Upper lobe of left lung (tissue), 6 donors: Measurements from ENCODE around the gene SUGP1. TPM values are rescaled to one million over a fixed set of nuclear protein-coding genes. Genes with fewer than 3 reads are reported as not detected.

Experiments
- ATAC-seq, 2 donors: fragments of 200-7000 bp; cut with Tn5 transposase; one replicate each; pipeline ENCODE4 v1.9.1; 2022; ENCODE audit warnings: mild to moderate bottlenecking in 2 of 2, moderate library complexity in 2 of 2; ENCODE audit not compliant: low FRiP score in 2 of 2
- DNase-seq, 2 donors: peaks; one replicate each; pipeline ENCODE4 v3.0.0-alpha.2; 2019 to 2020
- H3K27ac ChIP-seq, 4 donors: fragments of 200-600 bp; sonication (generic); one replicate each; pipeline ENCODE4 v1.5.1; 2016 to 2019
- H3K27me3 ChIP-seq, 4 donors: fragments of 200-600 bp; sonication (generic); one replicate each; pipeline ENCODE4 v1.5.1; 2017 to 2019
- H3K36me3 ChIP-seq, 4 donors: fragments of 200-600 bp; sonication (generic); one replicate each; pipeline ENCODE4 v1.5.1; 2016 to 2019
- H3K4me1 ChIP-seq, 4 donors: fragments of 200-600 bp; sonication (generic); one replicate each; pipeline ENCODE4 v1.5.1; 2018 to 2019
- H3K4me3 ChIP-seq, 4 donors: fragments of 200-600 bp; sonication (generic); one replicate each; pipeline ENCODE4 v1.5.1; 2017 to 2019; ENCODE audit warnings: mild to moderate bottlenecking in 2 of 4, moderate library complexity in 1 of 4
- H3K9me3 ChIP-seq, 4 donors: fragments of 200-600 bp; sonication (generic); one replicate each; pipeline ENCODE4 v1.5.1; 2018 to 2019
- EP300 ChIP-seq, 4 donors: sonication (generic); formaldehyde crosslinking; IDR thresholded peaks; one replicate each; pipeline ENCODE4 v1.5.1; 2017; ENCODE audit warnings: antibody characterized with exemption in 4 of 4, control low read depth in 2 of 4
- POLR2A ChIP-seq, 4 donors: fragments of 450-650 bp; IDR thresholded peaks; one replicate each; pipeline ENCODE4 v1.5.1; 2016 to 2017; ENCODE audit warnings: antibody characterized with exemption in 4 of 4, mild to moderate bottlenecking in 2 of 4
- POLR2AphosphoS5 ChIP-seq, 2 donors: sonication (generic); formaldehyde crosslinking; IDR thresholded peaks; one replicate each; pipeline ENCODE4 v1.5.1; 2017; ENCODE audit warnings: antibody characterized with exemption in 2 of 2
- WGBS, 2 donors: methylation state at CpG; one replicate each; pipeline ENCODE4 v1.1.5; 2017 to 2018; 5-methylcytosine and 5-hydroxymethylcytosine counted together
- total RNA-seq, 6 donors: library from RNA; depleted of rRNA in 4 of 6; stranded (reverse); fragments of >200 nt in 4 of 6; gene quantifications; one replicate each; pipeline versions ENCODE4 v1.1.0 to v1.2.1, GENCODE V29; 2016 to 2021
- TF ChIP-seq, protein P1 (sequence below), 6 experiments: fragments of 450-650 bp in 4 of 6; fragments of 200-600 bp in 2 of 6; sonication (generic) in 2 of 6; IDR thresholded peaks; one replicate each; pipeline ENCODE4 v1.5.1; 2016 to 2019; ENCODE audit warnings: antibody characterized with exemption in 6 of 6
- donor health status: DM: no; HTN: no; CAD: no; lungs with moderate emphysema.
- donor health status: DM: no; HTN: yes; CAD: no; lungs with severe emphysema.

SUGP1 gene
- total RNA-seq, 6 donors from 2014 or later, result 22.6 to 62.9 (median 42.6) TPM

DNA sequence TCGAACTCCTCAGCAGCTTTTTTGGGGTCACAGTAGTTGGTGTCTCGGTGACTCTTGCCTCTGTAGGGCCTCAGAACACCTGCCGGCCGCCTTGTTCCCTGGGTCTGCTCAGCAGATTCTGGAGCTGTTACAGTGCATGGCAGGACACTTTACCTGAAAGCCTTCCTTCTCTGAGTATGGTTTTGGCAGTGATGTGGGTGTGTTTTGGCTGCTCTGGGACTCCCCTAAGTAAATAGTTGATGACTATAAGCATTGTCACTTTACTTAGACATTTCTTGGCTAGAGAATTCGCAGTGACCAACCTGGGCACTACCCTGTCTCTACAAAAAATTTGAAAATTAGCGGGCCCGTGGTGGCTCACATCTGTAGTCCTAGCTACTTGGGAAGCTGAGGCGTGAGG lies 7.4 kb upstream of the SUGP1 start:
- DNase-seq, result no peak
- H3K27me3 ChIP-seq, result no peaks in the 10 kb centered on the region
- H3K36me3 ChIP-seq, result peaks cover 4 to 82% (median 61%) of the 10 kb centered on the region in 4 donors
- TF ChIP-seq, protein P1, sequence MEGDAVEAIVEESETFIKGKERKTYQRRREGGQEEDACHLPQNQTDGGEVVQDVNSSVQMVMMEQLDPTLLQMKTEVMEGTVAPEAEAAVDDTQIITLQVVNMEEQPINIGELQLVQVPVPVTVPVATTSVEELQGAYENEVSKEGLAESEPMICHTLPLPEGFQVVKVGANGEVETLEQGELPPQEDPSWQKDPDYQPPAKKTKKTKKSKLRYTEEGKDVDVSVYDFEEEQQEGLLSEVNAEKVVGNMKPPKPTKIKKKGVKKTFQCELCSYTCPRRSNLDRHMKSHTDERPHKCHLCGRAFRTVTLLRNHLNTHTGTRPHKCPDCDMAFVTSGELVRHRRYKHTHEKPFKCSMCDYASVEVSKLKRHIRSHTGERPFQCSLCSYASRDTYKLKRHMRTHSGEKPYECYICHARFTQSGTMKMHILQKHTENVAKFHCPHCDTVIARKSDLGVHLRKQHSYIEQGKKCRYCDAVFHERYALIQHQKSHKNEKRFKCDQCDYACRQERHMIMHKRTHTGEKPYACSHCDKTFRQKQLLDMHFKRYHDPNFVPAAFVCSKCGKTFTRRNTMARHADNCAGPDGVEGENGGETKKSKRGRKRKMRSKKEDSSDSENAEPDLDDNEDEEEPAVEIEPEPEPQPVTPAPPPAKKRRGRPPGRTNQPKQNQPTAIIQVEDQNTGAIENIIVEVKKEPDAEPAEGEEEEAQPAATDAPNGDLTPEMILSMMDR (IDR thresholded peaks at IDR 0.05), result no peak
- TF ChIP-seq EP300 (IDR thresholded peaks at IDR 0.05), result no peak
- TF ChIP-seq POLR2AphosphoS5 (IDR thresholded peaks at IDR 0.05), result no peak
- no peak for TF ChIP-seq POLR2A (IDR thresholded peaks at IDR 0.05)
- ATAC-seq, result no peak
- H3K4me3 ChIP-seq, result no peak overlapping the region
- peaks cover 6 to 26% (median 9%) of the 10 kb centered on the region in 4 donors for H3K4me1 ChIP-seq
- H3K27ac ChIP-seq, result no peak overlapping the region
- no peaks in the 10 kb centered on the region for H3K9me3 ChIP-seq
- 91 to 96% methylated on average over 7 to 8 of the region's 8 CpGs for WGBS, 2 donors

DNA sequence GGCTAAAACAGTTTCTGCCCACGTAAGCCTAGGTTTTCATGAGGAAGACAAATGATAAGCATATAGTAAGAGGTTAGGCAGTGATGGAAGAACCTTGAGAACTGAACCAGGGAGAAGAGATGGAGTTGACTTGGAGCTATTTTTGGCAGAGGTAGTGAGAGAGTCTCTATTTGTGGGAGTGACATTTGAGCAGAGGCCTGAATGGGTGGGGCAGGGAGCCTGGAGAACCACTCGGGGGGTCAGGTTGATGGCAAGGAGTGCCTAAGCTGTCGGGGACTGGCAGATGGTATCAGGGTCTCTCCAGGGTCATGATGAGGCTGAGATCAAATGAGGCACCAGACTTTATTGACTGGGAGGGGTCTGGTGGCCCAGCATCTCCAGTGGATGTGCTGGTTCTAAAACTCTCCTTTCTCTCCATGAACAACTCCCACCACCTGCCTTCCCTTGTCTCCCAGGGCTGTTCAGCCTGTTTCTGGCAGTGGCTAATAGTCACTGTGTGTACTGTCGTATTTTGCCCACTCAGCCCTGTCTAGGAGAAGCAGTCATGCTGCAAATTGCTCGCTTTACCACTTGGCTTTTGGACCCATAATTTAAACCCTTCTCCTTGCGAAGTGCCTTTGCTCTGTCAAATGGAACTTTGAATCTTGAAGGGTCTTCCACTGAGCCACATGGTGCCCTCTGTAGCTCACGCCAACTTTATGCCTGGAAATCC lies 3.9 kb upstream of the SUGP1 start:
- 88 to 92% methylated on average over 7 of the region's 7 CpGs for WGBS, 2 donors
- peaks cover 23 to 49% (median 28%) of the 10 kb centered on the region in 4 donors for H3K4me1 ChIP-seq
- DNase-seq (no peak), ATAC-seq (no peak)
- no peak overlapping the region for H3K4me3 ChIP-seq
- H3K27me3 ChIP-seq, result no peaks in the 10 kb centered on the region
- peaks cover 0 to 49% (median 28%) of the 10 kb centered on the region in 4 donors for H3K36me3 ChIP-seq
- TF ChIP-seq, protein P1 (IDR thresholded peaks at IDR 0.05), result no peak
- TF ChIP-seq EP300 (IDR thresholded peaks at IDR 0.05) (no peak), POLR2A (IDR thresholded peaks at IDR 0.05) (no peak), POLR2AphosphoS5 (IDR thresholded peaks at IDR 0.05) (no peak)
- no peak overlapping the region for H3K27ac ChIP-seq
- H3K9me3 ChIP-seq, result no peaks in the 10 kb centered on the region

DNA sequence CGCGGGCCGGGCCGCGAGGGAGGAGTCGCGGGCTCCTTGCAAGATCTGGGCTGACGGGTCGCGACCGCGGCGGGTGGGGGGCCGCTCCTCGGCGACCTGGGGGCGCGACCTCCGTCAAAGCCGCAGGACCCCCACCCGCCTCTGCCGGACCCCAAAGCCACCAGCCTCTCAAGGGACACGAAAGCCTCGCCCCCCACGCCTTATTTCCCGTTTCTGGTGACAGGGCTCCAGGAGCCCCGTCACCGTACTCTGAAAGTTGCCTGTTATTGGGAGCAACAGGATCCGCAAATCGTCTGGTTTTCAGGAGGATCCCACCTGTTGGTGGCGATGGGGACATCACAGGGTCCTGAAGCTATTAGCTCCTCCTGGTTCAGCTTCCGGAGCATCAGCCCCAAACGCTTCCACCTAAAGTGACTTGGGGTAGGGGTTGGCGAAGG lies 850 bp upstream of the SUGP1 start:
- Histone ChIP-seq H3K27ac (peak overlapping the region; percentile 89 to 97 (median 90)), H3K4me3 (peak overlapping the region; percentile 65 to 100 (median 88)), H3K4me1 (peaks cover 26 to 45% (median 27%) of the 10 kb centered on the region in 4 donors), H3K27me3 (no peaks in the 10 kb centered on the region), H3K9me3 (no peaks in the 10 kb centered on the region), H3K36me3 (peaks cover 0 to 35% (median 28%) of the 10 kb centered on the region in 4 donors)
- DNase-seq, result no peak
- ATAC-seq, result peak in 1 of 2 donors; percentile 3
- TF ChIP-seq POLR2A (IDR thresholded peaks at IDR 0.05) (no peak), EP300 (IDR thresholded peaks at IDR 0.05) (no peak), POLR2AphosphoS5 (IDR thresholded peaks at IDR 0.05) (no peak)
- TF ChIP-seq, protein P1 (IDR thresholded peaks at IDR 0.05), result no peak
- WGBS, 2 donors, result 0 to 2% methylated on average over 4 to 13 of the region's 34 CpGs

DNA sequence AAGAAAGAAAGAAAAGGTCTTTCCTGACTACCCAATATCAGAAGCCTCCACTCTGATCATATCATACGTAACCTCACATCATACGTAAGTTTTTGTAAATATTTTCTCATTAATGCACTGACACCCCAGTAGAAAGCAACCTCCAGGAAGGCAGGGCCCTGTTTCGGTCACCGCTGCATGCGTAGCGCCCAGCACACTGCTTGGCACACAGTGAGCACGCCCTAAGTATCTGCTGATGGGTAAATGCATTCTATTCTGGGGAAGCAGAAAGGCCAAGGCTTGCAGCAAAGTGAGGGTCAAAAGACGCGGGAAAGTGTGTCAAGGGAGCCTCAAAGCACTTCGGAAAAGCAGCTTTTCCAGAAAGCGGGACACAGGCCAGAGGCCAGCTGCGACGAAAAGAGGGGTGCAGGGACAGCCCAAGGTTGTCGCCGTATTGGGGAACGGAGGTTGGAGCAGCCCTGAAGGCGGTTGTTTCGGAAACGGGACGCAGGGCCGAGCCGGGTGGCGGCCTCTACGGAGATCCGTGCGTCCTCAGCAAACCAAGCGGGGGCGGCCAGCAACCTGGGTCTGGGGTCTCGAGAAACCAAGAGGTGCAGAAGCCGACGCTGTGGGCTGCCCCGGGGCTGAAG lies 463 bp downstream of the SUGP1 start:
- H3K4me3 ChIP-seq, result peak overlapping the region; percentile 65 to 100 (median 88)
- no peaks in the 10 kb centered on the region for H3K9me3 ChIP-seq
- TF ChIP-seq POLR2A (IDR thresholded peaks at IDR 0.05), result no peak
- TF ChIP-seq, protein P1 (IDR thresholded peaks at IDR 0.05), result no peak
- TF ChIP-seq EP300 (IDR thresholded peaks at IDR 0.05), result no peak
- TF ChIP-seq POLR2AphosphoS5 (IDR thresholded peaks at IDR 0.05), result no peak
- WGBS, 2 donors, result 8 to 14% methylated on average over 19 to 32 of the region's 32 CpGs
- H3K4me1 ChIP-seq, result peaks cover 26 to 45% (median 27%) of the 10 kb centered on the region in 4 donors
- H3K27ac ChIP-seq, result peak overlapping the region; percentile 89 to 97 (median 90)
- H3K36me3 ChIP-seq, result peaks cover 7 to 35% (median 29%) of the 10 kb centered on the region in 4 donors
- H3K27me3 ChIP-seq, result no peaks in the 10 kb centered on the region
- ATAC-seq (peak; percentile 2), DNase-seq (peak in 1 of 2 donors; percentile 87)
